ENCODE results near the gene NEAT1.

NEAT1 gene

GRCh38 chr11:65422633-65423515 is at the start of gene NEAT1:
Gene NEAT1 (plus strand): TSS chr11:65422798.
- TF ChIP-seq ZNF274 (IDR thresholded peaks at IDR 0.05; ENCODE audit: low read depth, low read length): no peak
- H3K4me3 ChIP-seq (ENCODE audit: low read length): peak within 1 kb of the TSS; percentile 99

GRCh38 chr11:65373839-65374580 is 48.6 kb upstream of the NEAT1 start:
- H3K4me3 ChIP-seq (ENCODE audit: low read length): no peak overlapping the region
- TF ChIP-seq ZNF274 (IDR thresholded peaks at IDR 0.05; ENCODE audit: low read depth, low read length): no peak

- TF ChIP-seq ZNF274 (IDR thresholded peaks at IDR 0.05; ENCODE audit: low read depth, low read length): no peak
- H3K4me3 ChIP-seq (ENCODE audit: low read length): no peak overlapping the region
Measured at GRCh38 chr11:65375012-65375411, 47.6 kb upstream of the NEAT1 start.

- TF ChIP-seq ZNF274 (IDR thresholded peaks at IDR 0.05; ENCODE audit: low read depth, low read length): no peak
Measured at GRCh38 chr11:65376138-65376713, 46.4 kb upstream of the NEAT1 start.

GRCh38 chr11:65377036-65377435 is 45.6 kb upstream of the NEAT1 start:
- no peak overlapping the region for H3K4me3 ChIP-seq (ENCODE audit: low read length)
- no peak for TF ChIP-seq ZNF274 (IDR thresholded peaks at IDR 0.05; ENCODE audit: low read depth, low read length)

More at GRCh38 chr11:65376138-65376713, 46.4 kb upstream of the NEAT1 start:
- no peak overlapping the region for H3K4me3 ChIP-seq (ENCODE audit: low read length)

GRCh38 chr11:65377777-65378176 is 44.8 kb upstream of the NEAT1 start:
- no peak overlapping the region for H3K4me3 ChIP-seq (ENCODE audit: low read length)
- TF ChIP-seq ZNF274 (IDR thresholded peaks at IDR 0.05; ENCODE audit: low read depth, low read length): no peak

- no peak for TF ChIP-seq ZNF274 (IDR thresholded peaks at IDR 0.05; ENCODE audit: low read depth, low read length)
- no peak overlapping the region for H3K4me3 ChIP-seq (ENCODE audit: low read length)
Measured at GRCh38 chr11:65378208-65378927, 44.2 kb upstream of the NEAT1 start.

- no peak for TF ChIP-seq ZNF274 (IDR thresholded peaks at IDR 0.05; ENCODE audit: low read depth, low read length)
- H3K4me3 ChIP-seq (ENCODE audit: low read length): no peak overlapping the region
Measured at GRCh38 chr11:65378928-65379638, 43.5 kb upstream of the NEAT1 start.

- H3K4me3 ChIP-seq (ENCODE audit: low read length): no peak overlapping the region
- TF ChIP-seq ZNF274 (IDR thresholded peaks at IDR 0.05; ENCODE audit: low read depth, low read length): no peak
Measured at GRCh38 chr11:65379698-65380459, 42.7 kb upstream of the NEAT1 start.

GRCh38 chr11:65380460-65381119 is 42.0 kb upstream of the NEAT1 start:
- peak overlapping the region; percentile 51; the same call in 1 of the 2 replicates for H3K4me3 ChIP-seq (ENCODE audit: low read length)
- no peak for TF ChIP-seq ZNF274 (IDR thresholded peaks at IDR 0.05; ENCODE audit: low read depth, low read length)

- peak overlapping the region; percentile 51; the same call in 1 of the 2 replicates for H3K4me3 ChIP-seq (ENCODE audit: low read length)
- no peak for TF ChIP-seq ZNF274 (IDR thresholded peaks at IDR 0.05; ENCODE audit: low read depth, low read length)
Measured at GRCh38 chr11:65381716-65382032, 40.9 kb upstream of the NEAT1 start.
